PC-9 (cell line): ENCODE results near the gene FAM180B. TPM values are rescaled to one million over a fixed set of nuclear protein-coding genes. Genes with fewer than 3 reads are reported as not detected.

ENCODE experiments used
- BruUV-seq: library from RNA; stranded (reverse); fragments of 400-500 nt; replicated peaks from 2 replicates; lab custom pipeline; 2021; lab: Mats Ljungman, UMichigan
- CTCF ChIA-PET: fragments of 300-600 bp; sonication (Branson Sonifier 250); formaldehyde crosslinking; loops from one replicate; lab custom pipeline; 2022; ENCODE audit warnings: antibody characterized with exemption; lab: Charles Lee
- POLR2A ChIA-PET: fragments of 300-600 bp; sonication (Branson Sonifier 250); formaldehyde crosslinking; loops from one replicate; lab custom pipeline; 2022; ENCODE audit warnings: antibody characterized with exemption; ENCODE audit not compliant: unreplicated experiment; lab: Charles Lee
- DNase-seq, 2 experiments: peaks; one replicate each; pipeline versions ENCODE4 v3.0.0 to v3.0.0-alpha.2; 2015 to 2022; ENCODE audit warnings: mixed read lengths in 1 of 2
- H2AFZ ChIP-seq: fragments of 200-600 bp; sonication (generic); 2 replicates; pipeline ENCODE4 v1.8.1; 2017; ENCODE audit warnings: antibody characterized with exemption
- H3F3A ChIP-seq: fragments of 200-600 bp; sonication (generic); 2 replicates; pipeline ENCODE4 v1.8.1; 2017; ENCODE audit warnings: antibody characterized with exemption, mild to moderate bottlenecking, low read depth; ENCODE audit not compliant: insufficient read depth
- H3K27ac ChIP-seq: fragments of 200-600 bp; sonication (generic); 2 replicates; pipeline ENCODE4 v1.6.1; 2016; ENCODE audit warnings: mixed run types
- H3K27me3 ChIP-seq: fragments of 200-600 bp; sonication (generic); 2 replicates; pipeline ENCODE4 v1.6.1; 2016; ENCODE audit warnings: low read depth, mixed run types; ENCODE audit not compliant: insufficient read depth
- H3K36me3 ChIP-seq: fragments of 200-600 bp; sonication (generic); 2 replicates; pipeline ENCODE4 v1.6.1; 2016; ENCODE audit warnings: low read depth, mixed run types
- H3K4me1 ChIP-seq: fragments of 200-600 bp; sonication (generic); replicated peaks from 2 replicates; pipeline ENCODE4 v1.6.1; 2016; ENCODE audit warnings: mixed run types; ENCODE audit not compliant: insufficient read depth
- H3K4me2 ChIP-seq: fragments of 200-600 bp; sonication (generic); 2 replicates; pipeline ENCODE4 v1.6.1; 2017; ENCODE audit warnings: mixed run types
- H3K4me3 ChIP-seq: fragments of 200-600 bp; sonication (generic); 2 replicates; pipeline ENCODE4 v1.6.1; 2016; ENCODE audit warnings: mixed run types
- H3K79me2 ChIP-seq: fragments of 200-600 bp; sonication (generic); 2 replicates; pipeline ENCODE4 v1.6.1; 2017; ENCODE audit warnings: low read depth, mixed run types
- H3K9me2 ChIP-seq: fragments of 200-600 bp; sonication (generic); 2 replicates; pipeline ENCODE4 v1.8.1; 2017; ENCODE audit warnings: mild to moderate bottlenecking; ENCODE audit not compliant: insufficient read depth
- H3K9me3 ChIP-seq: fragments of 200-600 bp; sonication (generic); 2 replicates; pipeline ENCODE4 v1.8.1; 2016; ENCODE audit warnings: low read depth; ENCODE audit not compliant: insufficient read depth
- H4K20me1 ChIP-seq: fragments of 200-600 bp; sonication (generic); 2 replicates; pipeline ENCODE4 v1.8.1; 2017; ENCODE audit not compliant: insufficient read depth
- EZH2 ChIP-seq: fragments of 200-600 bp; sonication (generic); IDR thresholded peaks from 2 replicates; pipeline ENCODE4 v1.8.0; 2017; ENCODE audit warnings: antibody characterized with exemption, low read depth
- intact Hi-C: fragments of 100-400 bp; cut with micrococcal nuclease; formaldehyde crosslinking; loops from one replicate; pipeline ENCODE4 v1.10.0; 2022; ENCODE audit not compliant: unreplicated experiment
- total RNA-seq: library from RNA; stranded (reverse); gene quantifications from 2 replicates; pipeline ENCODE4 v1.2.3, GENCODE V29; 2021
- TF ChIP-seq, protein P1 (sequence below): fragments of 200-600 bp; sonication (generic); conservative IDR thresholded peaks from 2 replicates; pipeline ENCODE4 v1.6.1; 2017; ENCODE audit warnings: mixed run types, antibody characterized with exemption, mild to moderate bottlenecking, moderate library complexity

The FAM180B gene
- total RNA-seq, 1 experiment from 2014 or later, result not detected

GRCh38 chr11:47592970-47593369 lies 6.5 kb downstream of the FAM180B start:
- Histone ChIP-seq H3K9me3 (no peaks in the 10 kb centered on the region), H3K36me3 (no peaks in the 10 kb centered on the region), H4K20me1 (no peaks in the 10 kb centered on the region), H3K4me2 (no peak overlapping the region), H3K27ac (no peak overlapping the region), H3F3A (peaks cover 7% of the 10 kb centered on the region; the same call in 1 of the 2 replicates), H3K4me1 (no peaks in the 10 kb centered on the region), H2AFZ (no peak overlapping the region), H3K9me2 (no peaks in the 10 kb centered on the region), H3K27me3 (peaks cover 22% of the 10 kb centered on the region; the same call in 1 of the 2 replicates), H3K79me2 (no peaks in the 10 kb centered on the region), H3K4me3 (no peak overlapping the region)
- CTCF ChIA-PET, result no interaction called here
- intact Hi-C loops, result no loop called here
- DNase-seq, result no peak
- no TSS peak for BruUV-seq
- POLR2A ChIA-PET, result no interaction called here
- TF ChIP-seq, protein P1, sequence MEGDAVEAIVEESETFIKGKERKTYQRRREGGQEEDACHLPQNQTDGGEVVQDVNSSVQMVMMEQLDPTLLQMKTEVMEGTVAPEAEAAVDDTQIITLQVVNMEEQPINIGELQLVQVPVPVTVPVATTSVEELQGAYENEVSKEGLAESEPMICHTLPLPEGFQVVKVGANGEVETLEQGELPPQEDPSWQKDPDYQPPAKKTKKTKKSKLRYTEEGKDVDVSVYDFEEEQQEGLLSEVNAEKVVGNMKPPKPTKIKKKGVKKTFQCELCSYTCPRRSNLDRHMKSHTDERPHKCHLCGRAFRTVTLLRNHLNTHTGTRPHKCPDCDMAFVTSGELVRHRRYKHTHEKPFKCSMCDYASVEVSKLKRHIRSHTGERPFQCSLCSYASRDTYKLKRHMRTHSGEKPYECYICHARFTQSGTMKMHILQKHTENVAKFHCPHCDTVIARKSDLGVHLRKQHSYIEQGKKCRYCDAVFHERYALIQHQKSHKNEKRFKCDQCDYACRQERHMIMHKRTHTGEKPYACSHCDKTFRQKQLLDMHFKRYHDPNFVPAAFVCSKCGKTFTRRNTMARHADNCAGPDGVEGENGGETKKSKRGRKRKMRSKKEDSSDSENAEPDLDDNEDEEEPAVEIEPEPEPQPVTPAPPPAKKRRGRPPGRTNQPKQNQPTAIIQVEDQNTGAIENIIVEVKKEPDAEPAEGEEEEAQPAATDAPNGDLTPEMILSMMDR, result no peak
- no peak for TF ChIP-seq EZH2

DNA sequence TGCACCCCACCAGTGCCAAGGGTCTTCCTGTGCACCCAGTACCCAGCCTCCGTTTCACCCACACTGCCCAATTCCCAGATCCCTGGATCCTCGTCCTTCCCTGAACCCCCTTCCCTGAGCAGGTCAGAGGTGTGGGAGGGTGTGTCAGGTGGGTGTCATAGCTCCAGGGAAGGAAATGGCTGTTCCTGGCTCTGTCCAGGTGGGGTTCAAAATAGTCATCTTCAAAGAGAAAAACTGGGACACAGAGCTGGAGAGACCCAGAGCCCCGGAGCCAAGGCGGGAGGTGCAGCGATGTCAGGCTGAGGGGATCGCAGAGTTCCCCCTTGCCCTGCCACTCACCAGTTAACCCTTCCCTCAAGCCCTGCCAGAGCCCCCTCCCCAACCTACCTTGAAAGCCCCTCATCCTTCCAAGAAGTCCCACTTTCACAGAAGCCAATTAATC lies 7.0 kb downstream of the FAM180B start:
- H3F3A ChIP-seq, result peaks cover 7% of the 10 kb centered on the region; the same call in 1 of the 2 replicates
- no peaks in the 10 kb centered on the region for H3K79me2 ChIP-seq
- no peaks in the 10 kb centered on the region for H4K20me1 ChIP-seq
- no peak overlapping the region for H3K27ac ChIP-seq
- no peaks in the 10 kb centered on the region for H3K36me3 ChIP-seq
- intact Hi-C loops, result no loop called here
- no peaks in the 10 kb centered on the region for H3K9me2 ChIP-seq
- no peak for TF ChIP-seq EZH2
- TF ChIP-seq, protein P1, result no peak
- DNase-seq, result no peak
- no peak overlapping the region for H3K4me2 ChIP-seq
- H3K9me3 ChIP-seq, result no peaks in the 10 kb centered on the region
- H3K4me1 ChIP-seq, result no peaks in the 10 kb centered on the region
- no TSS peak for BruUV-seq
- ChIA-PET POLR2A (no interaction called here), CTCF (no interaction called here)
- H2AFZ ChIP-seq, result no peak overlapping the region
- H3K27me3 ChIP-seq, result peaks cover 22% of the 10 kb centered on the region; the same call in 1 of the 2 replicates
- H3K4me3 ChIP-seq, result no peak overlapping the region

- H3F3A ChIP-seq, result peaks cover 7% of the 10 kb centered on the region; the same call in 1 of the 2 replicates
- ChIA-PET CTCF (no interaction called here), POLR2A (interaction anchor here (0.6 kb wide), 1 partner anchor 154 kb away, joined by 3 read pairs; no protein-coding TSS in a partner anchor)
- TF ChIP-seq, protein P1, result no peak
- no peak for TF ChIP-seq EZH2
- BruUV-seq, result no TSS peak
- no peak within 1 kb of the TSS for H3K27ac ChIP-seq
- H3K9me2 ChIP-seq, result no peaks in the 10 kb centered on the region
- H3K4me3 ChIP-seq, result no peak within 1 kb of the TSS
- H3K36me3 ChIP-seq, result no peaks in the 10 kb centered on the region
- H3K27me3 ChIP-seq, result peaks cover 22% of the 10 kb centered on the region; the same call in 1 of the 2 replicates
- DNase-seq, result no peak
- H2AFZ ChIP-seq, result no peak within 1 kb of the TSS
- intact Hi-C loops, result no loop called here
- H4K20me1 ChIP-seq, result no peaks in the 10 kb centered on the region
- H3K79me2 ChIP-seq, result no peaks in the 10 kb centered on the region
- no peak within 1 kb of the TSS for H3K4me2 ChIP-seq
- H3K9me3 ChIP-seq, result no peaks in the 10 kb centered on the region
- no peaks in the 10 kb centered on the region for H3K4me1 ChIP-seq
These were observed 7.7 kb downstream of the FAM180B start, which contains the start of gene C1QTNF4 for GRCh38 chr11:47593934-47594855. Gene C1QTNF4 (minus strand): TSS chr11:47594411. CDS start chr11:47590810, 3,601 bp downstream.
